ENCODE data around the gene YY1AP1.
"Not testable (repeated sequence)": the region's sequence is repeated elsewhere in the genome, so short reads cannot be mapped to it uniquely, and the experiment has no call there.

The YY1AP1 gene

DNA sequence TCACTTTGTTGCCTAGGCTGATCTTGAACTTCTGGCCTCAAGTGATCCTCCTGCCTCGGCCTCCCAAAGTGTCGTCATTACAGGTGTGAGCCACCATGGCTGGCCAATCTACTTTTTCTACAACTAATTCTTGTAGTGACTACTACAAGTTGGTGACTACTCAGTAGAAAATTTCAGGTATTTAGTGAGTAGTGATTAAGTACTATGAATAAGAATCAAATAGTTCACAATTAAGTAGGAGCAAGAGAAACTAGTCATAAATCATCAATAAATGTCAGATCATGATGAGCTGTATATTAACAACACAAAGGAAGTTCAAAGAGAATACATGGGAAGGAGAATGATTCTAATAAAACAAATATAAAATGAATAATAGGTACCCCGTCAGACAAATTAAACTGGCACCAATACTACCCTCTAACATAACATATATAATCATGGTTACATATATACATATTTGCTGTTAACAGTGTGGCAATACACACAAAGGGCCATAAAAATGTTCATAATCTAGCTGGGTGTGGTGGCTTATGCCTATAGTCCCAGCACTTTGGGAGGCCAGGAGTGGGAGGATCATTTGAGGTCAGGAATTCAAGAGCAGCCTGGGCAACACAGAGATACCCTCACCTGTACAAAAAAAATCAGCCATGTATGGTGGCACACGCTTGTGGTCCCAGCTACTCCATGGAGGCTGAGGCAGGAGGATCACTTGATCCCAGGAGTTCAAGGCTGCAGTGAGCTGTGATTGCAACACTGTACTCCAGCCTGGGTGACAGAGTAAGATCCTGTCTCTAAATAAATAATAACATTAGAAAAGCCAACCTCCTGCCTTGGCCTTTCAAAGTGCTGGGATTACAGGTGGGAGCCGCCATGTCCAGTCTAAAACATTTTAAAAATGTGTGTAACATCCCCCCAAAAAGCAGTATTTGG is 19.1 kb downstream of the YY1AP1 start:
- TF ChIP-seq, protein P1, sequence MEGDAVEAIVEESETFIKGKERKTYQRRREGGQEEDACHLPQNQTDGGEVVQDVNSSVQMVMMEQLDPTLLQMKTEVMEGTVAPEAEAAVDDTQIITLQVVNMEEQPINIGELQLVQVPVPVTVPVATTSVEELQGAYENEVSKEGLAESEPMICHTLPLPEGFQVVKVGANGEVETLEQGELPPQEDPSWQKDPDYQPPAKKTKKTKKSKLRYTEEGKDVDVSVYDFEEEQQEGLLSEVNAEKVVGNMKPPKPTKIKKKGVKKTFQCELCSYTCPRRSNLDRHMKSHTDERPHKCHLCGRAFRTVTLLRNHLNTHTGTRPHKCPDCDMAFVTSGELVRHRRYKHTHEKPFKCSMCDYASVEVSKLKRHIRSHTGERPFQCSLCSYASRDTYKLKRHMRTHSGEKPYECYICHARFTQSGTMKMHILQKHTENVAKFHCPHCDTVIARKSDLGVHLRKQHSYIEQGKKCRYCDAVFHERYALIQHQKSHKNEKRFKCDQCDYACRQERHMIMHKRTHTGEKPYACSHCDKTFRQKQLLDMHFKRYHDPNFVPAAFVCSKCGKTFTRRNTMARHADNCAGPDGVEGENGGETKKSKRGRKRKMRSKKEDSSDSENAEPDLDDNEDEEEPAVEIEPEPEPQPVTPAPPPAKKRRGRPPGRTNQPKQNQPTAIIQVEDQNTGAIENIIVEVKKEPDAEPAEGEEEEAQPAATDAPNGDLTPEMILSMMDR (IDR thresholded peaks at IDR 0.05), result no peak
- H3K27ac ChIP-seq, result peak overlapping the region; percentile 16
- peaks cover 97% of the 10 kb centered on the region for H3K36me3 ChIP-seq
- H3K4me1 ChIP-seq (ENCODE audit: control insufficient read depth in 1 of 2, insufficient read depth in 1 of 2, low read depth in 1 of 2, low read length in 1 of 2), result no peaks in the 10 kb centered on the region
- H3K4me3 ChIP-seq (ENCODE audit: low read depth in 1 of 2, low read length in 1 of 2), result no peak overlapping the region
- H3K9me3 ChIP-seq, result no peaks in the 10 kb centered on the region
- no peaks in the 10 kb centered on the region for H3K27me3 ChIP-seq

DNA sequence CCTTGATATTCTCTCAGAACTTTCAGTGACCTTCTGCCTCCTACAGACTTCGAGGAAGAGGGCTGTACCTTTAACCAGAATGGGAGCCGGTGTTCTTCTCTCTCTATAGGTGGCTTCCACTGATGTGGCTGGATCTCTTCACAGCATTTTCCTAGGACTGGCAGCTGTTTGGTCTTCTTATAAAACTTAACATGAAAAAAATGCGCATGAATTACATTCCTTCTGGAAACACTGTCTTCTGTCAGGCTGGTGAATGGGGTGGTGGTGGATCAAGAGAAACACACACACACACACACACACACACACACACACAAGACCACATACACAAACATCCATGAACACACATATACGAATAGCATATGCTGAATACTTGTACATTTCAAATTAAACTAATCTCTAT is 27.3 kb downstream of the YY1AP1 start:
- not testable (repeated sequence) for H3K4me1 ChIP-seq (ENCODE audit: control insufficient read depth in 1 of 2, insufficient read depth in 1 of 2, low read depth in 1 of 2, low read length in 1 of 2); H3K27me3 ChIP-seq; H3K4me3 ChIP-seq (ENCODE audit: low read depth in 1 of 2, low read length in 1 of 2); H3K9me3 ChIP-seq; H3K27ac ChIP-seq
- H3K36me3 ChIP-seq, result peaks cover 81% of the 10 kb centered on the region

DNA sequence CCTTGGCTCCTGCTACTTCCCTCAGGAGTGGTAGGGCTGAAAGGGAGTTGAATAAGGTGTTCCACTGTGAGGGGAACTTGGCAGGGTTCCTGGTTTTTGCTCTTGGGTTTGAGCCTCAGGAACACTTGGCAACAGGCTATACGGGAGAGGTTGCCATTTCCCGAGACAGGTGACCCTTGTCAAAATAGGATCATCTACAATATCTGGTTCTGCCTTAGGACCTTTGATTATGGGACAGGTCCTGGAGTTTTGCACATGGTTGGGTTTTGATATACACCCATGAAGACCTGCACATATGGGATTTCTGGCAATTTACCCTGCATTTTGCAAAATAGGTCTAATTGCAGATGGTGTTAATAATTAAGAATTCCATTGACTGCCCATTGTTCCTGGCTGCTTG is 31.1 kb downstream of the YY1AP1 start:
- no peak overlapping the region for H3K27ac ChIP-seq
- H3K9me3 ChIP-seq, result no peaks in the 10 kb centered on the region
- TF ChIP-seq, protein P1 (IDR thresholded peaks at IDR 0.05), result no peak
- H3K27me3 ChIP-seq, result peaks cover 23% of the 10 kb centered on the region
- H3K4me1 ChIP-seq (ENCODE audit: control insufficient read depth in 1 of 2, insufficient read depth in 1 of 2, low read depth in 1 of 2, low read length in 1 of 2), result no peaks in the 10 kb centered on the region
- peaks cover 44% of the 10 kb centered on the region for H3K36me3 ChIP-seq
- H3K4me3 ChIP-seq (ENCODE audit: low read depth in 1 of 2, low read length in 1 of 2), result no peak overlapping the region

DNA sequence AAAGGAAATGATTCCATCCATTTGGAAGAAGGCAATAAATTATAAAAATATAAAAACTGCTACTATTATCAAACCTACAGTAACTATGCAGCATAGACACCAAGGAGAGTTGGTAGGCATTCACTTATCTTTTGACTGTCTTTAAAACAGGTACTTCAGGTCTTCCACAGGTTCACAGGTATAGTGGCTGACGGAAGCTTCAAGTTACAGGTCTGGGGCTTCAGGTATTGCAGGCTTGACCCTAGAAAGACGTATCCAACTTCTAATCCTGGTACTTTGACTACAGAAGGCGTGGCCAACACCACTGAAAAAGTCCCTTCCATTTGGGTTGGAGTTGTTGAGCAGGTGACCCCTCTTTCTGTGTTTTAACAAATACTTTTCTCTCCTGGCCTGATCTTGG is 35.6 kb downstream of the YY1AP1 start:
- TF ChIP-seq, protein P1 (IDR thresholded peaks at IDR 0.05), result no peak
- Histone ChIP-seq H3K4me1 (ENCODE audit: control insufficient read depth in 1 of 2, insufficient read depth in 1 of 2, low read depth in 1 of 2, low read length in 1 of 2) (peaks cover 23 to 24% of the 10 kb centered on the region in 2 experiments), H3K9me3 (no peaks in the 10 kb centered on the region), H3K27me3 (peaks cover 23% of the 10 kb centered on the region), H3K4me3 (ENCODE audit: low read depth in 1 of 2, low read length in 1 of 2) (no peak overlapping the region), H3K36me3 (no peaks in the 10 kb centered on the region), H3K27ac (no peak overlapping the region)

DNA sequence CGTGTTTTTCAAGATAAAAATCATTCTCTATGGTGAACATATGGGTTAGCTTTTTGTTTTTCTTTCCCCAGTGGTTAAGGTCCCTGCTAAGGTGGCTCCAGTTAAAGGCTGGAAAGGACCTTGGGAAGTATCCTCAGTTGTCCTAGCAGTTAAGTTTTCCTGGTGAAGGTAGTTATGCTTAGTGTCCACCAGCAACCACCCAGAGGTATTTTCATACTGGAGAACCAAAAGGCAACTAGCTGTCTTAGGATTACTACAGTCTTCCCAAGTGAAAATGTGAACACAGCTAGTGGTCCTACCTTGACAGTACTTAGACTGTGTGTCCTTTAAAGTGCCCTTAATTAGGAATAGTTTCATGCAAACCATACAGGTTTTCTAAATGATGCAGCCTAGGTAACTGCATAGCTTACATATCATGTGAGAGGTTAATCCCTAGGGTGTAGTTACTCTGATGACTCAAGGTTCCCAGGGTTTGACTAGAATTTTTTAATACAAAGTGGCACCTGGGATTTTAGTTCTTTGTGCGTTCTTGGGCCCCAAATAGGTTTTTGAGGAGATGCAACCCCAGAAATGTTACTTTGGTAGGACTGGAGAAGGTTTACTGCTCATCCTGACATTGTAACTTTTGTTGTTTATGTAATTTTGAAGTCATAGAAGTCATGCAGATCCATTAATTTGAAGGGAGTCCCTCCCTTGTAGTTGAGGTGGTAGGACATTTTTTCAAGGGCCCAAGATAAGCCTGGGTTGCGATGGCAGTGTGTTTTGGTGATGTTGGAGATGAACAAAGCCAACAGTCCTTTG is 36.5 kb downstream of the YY1AP1 start:
- no peak overlapping the region for H3K4me3 ChIP-seq (ENCODE audit: low read depth in 1 of 2, low read length in 1 of 2)
- peaks cover 23% of the 10 kb centered on the region for H3K27me3 ChIP-seq
- TF ChIP-seq, protein P1 (IDR thresholded peaks at IDR 0.05), result no peak
- H3K36me3 ChIP-seq, result no peaks in the 10 kb centered on the region
- no peak overlapping the region for H3K27ac ChIP-seq
- H3K4me1 ChIP-seq (ENCODE audit: control insufficient read depth in 1 of 2, insufficient read depth in 1 of 2, low read depth in 1 of 2, low read length in 1 of 2), result peaks cover 23 to 24% of the 10 kb centered on the region in 2 experiments
- H3K9me3 ChIP-seq, result no peaks in the 10 kb centered on the region
